Prostate gland (tissue), 2 donors: ENCODE data around the gene CATSPERZ.

ENCODE experiments used
- CTCF ChIP-seq, 4 experiments: fragments of 200-600 bp in 2 of 4; fragments of 450-650 bp in 2 of 4; sonication (generic) in 2 of 4; IDR thresholded peaks; 1 replicate in 3 of 4; 2 replicates in 1 of 4; pipeline ENCODE4 v1.5.1; 2016 to 2019; ENCODE audit warnings: antibody characterized with exemption in 4 of 4, mild to moderate bottlenecking in 2 of 4, moderate library complexity in 2 of 4
- POLR2A ChIP-seq: fragments of 450-650 bp; IDR thresholded peaks from one replicate; pipeline ENCODE4 v1.6.1; 2016; ENCODE audit warnings: antibody characterized with exemption, mild to moderate bottlenecking
- POLR2AphosphoS5 ChIP-seq: sonication (generic); formaldehyde crosslinking; IDR thresholded peaks from one replicate; pipeline ENCODE4 v1.6.1; 2017; ENCODE audit warnings: antibody characterized with exemption

- peak; percentile 24 to 90 (median 66) for TF ChIP-seq CTCF (IDR thresholded peaks at IDR 0.05)
- TF ChIP-seq POLR2A: peak; percentile 85
- peak; percentile 70 for TF ChIP-seq POLR2AphosphoS5
These were observed 42.0 kb downstream of the CATSPERZ start for GRCh38 chr11:64341851-64342791.
